GM19240 (cell line): ENCODE data around the gene MTHFSD.

Source experiments
- DNase-seq: peaks from one replicate; pipeline ENCODE4 v3.0.0; 2011; ENCODE audit warnings: low spot score; ENCODE audit not compliant: insufficient read length

The MTHFSD gene

GRCh38 chr16:86502856-86503748, 51.9 kb downstream of the MTHFSD start:
- DNase-seq, result no peak

- no peak for DNase-seq
Measured at GRCh38 chr16:86501989-86502855, 52.8 kb downstream of the MTHFSD start.

- DNase-seq, result no peak
Measured at GRCh38 chr16:86500708-86501510, 54.1 kb downstream of the MTHFSD start.

- no peak for DNase-seq
Measured at GRCh38 chr16:86499889-86500707, 54.9 kb downstream of the MTHFSD start.

- DNase-seq, result no peak
Measured at GRCh38 chr16:86499440-86499786, 55.6 kb downstream of the MTHFSD start.

- no peak for DNase-seq
Measured at GRCh38 chr16:86498671-86499439, 56.2 kb downstream of the MTHFSD start.

- DNase-seq, result no peak
Measured at GRCh38 chr16:86498155-86498670, 56.8 kb downstream of the MTHFSD start.

GRCh38 chr16:86497551-86498021, 57.4 kb downstream of the MTHFSD start:
- no peak for DNase-seq

- DNase-seq, result no peak
Measured at GRCh38 chr16:86496929-86497461, 58.0 kb downstream of the MTHFSD start.

- DNase-seq, result no peak
Measured at GRCh38 chr16:86496262-86496928, 58.6 kb downstream of the MTHFSD start.

GRCh38 chr16:86495756-86496261, 59.2 kb downstream of the MTHFSD start:
- DNase-seq, result no peak

- DNase-seq, result no peak
Measured at GRCh38 chr16:86495357-86495701, 59.7 kb downstream of the MTHFSD start.

GRCh38 chr16:86494565-86495356, 60.3 kb downstream of the MTHFSD start:
- no peak for DNase-seq

GRCh38 chr16:86494039-86494564, 60.9 kb downstream of the MTHFSD start:
- no peak for DNase-seq

GRCh38 chr16:86492961-86493629, 61.9 kb downstream of the MTHFSD start:
- no peak for DNase-seq

- no peak for DNase-seq
Measured at GRCh38 chr16:86492267-86492960, 62.6 kb downstream of the MTHFSD start.
